ENCODE data around the gene DNM1L.

GRCh38 chr12:32737715-32738114 is 58.6 kb downstream of the DNM1L start:
- no peak for TF ChIP-seq CTCF (conservative IDR thresholded peaks at IDR 0.05; ENCODE audit: low read depth, low read length)
- no peak for TF ChIP-seq EZH2 (IDR thresholded peaks at IDR 0.05; ENCODE audit: borderline replicate concordance, low read depth, low read length, poor library complexity, severe bottlenecking)

All from A673 (cell line).